OCI-LY3 (cell line): ENCODE data around the gene SLC30A4.

Experiments used
- EZH2phosphoT487 ChIP-seq: fragments of 200-600 bp; shearing (Covaris generic); IDR thresholded peaks from 2 replicates; pipeline ENCODE4 v1.6.1; 2018; ENCODE audit warnings: antibody characterized with exemption, mixed run types, low read depth
- TF ChIP-seq, protein P1 (sequence below): fragments of 200-600, 300-600 bp; sonication (generic); IDR thresholded peaks from 2 replicates; pipeline ENCODE4 v1.5.1; 2014; ENCODE audit warnings: antibody characterized with exemption, low read length, low read depth

DNA sequence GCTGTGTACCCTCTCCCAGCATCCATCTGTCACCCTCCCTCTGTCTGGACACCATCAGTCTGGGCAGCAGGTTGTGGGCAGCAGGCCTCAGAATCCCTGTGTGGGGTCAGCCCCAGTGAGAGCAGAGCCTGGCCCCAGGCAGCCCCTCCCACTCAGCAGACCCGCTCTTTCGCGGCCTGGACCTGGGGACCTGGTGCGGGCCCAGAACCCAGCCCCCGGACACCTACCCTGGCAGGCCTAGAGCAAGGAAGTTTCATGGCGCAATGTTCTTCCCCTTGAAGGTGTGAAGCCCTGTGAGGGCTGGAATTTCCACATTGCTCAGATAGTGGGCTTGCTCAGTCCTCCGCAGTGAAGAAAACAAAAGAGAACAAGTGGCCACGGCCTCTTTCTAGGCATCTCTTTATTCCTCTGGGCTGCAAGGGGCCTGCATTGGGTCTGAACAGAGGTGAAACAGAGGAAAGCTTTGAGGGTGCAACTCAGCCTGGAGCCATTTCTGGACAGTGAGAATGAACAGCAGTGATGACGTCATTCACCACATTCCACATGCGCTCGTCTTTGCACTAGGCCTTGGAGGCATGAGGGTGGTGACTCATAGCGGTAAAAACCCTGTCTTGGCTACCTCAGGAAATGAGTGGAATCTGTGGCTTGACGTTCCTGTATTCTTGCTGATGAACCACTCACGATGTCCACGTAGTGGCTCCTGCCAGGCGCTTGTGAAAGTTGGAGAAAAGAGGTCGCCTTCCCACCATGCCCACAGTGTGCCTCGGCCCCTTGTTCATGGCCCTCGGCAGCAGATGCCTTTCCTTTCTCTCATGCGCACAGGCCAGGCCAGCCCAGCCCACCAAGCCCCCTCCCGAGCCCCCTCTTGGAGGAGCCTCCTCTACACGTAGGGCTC is 66.1 kb downstream of the SLC30A4 start:
- TF ChIP-seq, protein P1, sequence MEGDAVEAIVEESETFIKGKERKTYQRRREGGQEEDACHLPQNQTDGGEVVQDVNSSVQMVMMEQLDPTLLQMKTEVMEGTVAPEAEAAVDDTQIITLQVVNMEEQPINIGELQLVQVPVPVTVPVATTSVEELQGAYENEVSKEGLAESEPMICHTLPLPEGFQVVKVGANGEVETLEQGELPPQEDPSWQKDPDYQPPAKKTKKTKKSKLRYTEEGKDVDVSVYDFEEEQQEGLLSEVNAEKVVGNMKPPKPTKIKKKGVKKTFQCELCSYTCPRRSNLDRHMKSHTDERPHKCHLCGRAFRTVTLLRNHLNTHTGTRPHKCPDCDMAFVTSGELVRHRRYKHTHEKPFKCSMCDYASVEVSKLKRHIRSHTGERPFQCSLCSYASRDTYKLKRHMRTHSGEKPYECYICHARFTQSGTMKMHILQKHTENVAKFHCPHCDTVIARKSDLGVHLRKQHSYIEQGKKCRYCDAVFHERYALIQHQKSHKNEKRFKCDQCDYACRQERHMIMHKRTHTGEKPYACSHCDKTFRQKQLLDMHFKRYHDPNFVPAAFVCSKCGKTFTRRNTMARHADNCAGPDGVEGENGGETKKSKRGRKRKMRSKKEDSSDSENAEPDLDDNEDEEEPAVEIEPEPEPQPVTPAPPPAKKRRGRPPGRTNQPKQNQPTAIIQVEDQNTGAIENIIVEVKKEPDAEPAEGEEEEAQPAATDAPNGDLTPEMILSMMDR = no peak
- no peak for TF ChIP-seq EZH2phosphoT487
